Measurements from ENCODE around the gene LMOD3.

The LMOD3 gene

DNA sequence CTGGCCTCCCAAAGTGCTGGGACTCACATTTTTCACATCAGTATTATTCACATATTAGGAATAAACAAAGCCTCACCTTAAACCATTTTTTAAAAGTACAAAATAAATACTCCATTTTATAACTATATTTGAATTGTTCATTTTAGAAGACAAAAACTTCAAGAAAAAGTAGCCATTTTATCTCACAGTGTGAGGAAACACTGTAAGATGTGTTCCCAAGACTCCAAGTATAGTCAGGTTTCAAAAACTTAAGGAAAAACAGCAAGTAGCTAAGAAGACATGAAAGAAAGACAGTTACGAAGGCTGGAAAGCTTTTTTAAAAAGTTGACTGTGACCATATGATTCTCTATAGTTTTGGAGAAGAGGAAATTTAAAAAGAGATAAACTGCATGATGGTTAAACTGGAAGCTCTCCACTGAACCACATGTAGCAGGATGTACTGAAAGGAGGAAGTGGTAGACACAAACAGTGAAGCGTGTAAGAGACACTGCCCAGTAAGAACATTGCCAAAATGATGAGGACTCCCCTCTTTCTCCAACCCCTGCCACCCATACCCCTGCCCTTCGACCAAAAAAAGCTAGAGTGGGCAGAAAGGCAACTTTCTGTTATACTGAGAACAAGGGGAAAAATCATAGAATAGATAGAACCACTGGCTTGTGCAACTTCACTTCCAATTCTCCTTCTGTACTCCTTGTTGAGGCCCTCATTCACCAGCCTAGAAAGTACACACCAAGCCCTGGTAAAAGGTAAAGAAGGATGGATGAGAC, 64.0 kb downstream of the LMOD3 start:
- no peak for DNase-seq (ENCODE audit: low read depth, low spot score)

All from iPS DF 19.7 (cell line).